Neural cell (in vitro differentiated cells): ENCODE results near the gene SLCO6A1. TPM values are rescaled to one million over a fixed set of nuclear protein-coding genes. Genes with fewer than 3 reads are reported as not detected.

ENCODE experiments used
- H2AFZ ChIP-seq: fragments of 200-600, 300-800 bp; sonication (generic), shearing (Covaris generic); 2 replicates; pipeline ENCODE4 v1.6.0; 2014; ENCODE audit warnings: low read depth, mild to moderate bottlenecking, antibody characterized with exemption, low read length, moderate library complexity
- H3F3A ChIP-seq: fragments of 200-600 bp; shearing (Covaris generic); 2 replicates; pipeline ENCODE4 v1.6.1; 2016; ENCODE audit warnings: mild to moderate bottlenecking, moderate library complexity, mixed read lengths, antibody characterized with exemption, low read length; ENCODE audit not compliant: insufficient read depth, poor library complexity, severe bottlenecking
- H3K27ac ChIP-seq: fragments of 200-600, 300-800 bp; sonication (generic), shearing (Covaris generic); 2 replicates; pipeline ENCODE4 v1.5.1; 2014; ENCODE audit warnings: mild to moderate bottlenecking, low read length, moderate library complexity
- H3K27me3 ChIP-seq: fragments of 300-800, 200-600 bp; sonication (generic), shearing (Covaris generic); 2 replicates; pipeline ENCODE4 v1.6.0; 2014; ENCODE audit warnings: mild to moderate bottlenecking, low read depth, low read length, moderate library complexity; ENCODE audit not compliant: insufficient read depth
- H3K36me3 ChIP-seq: fragments of 300-800, 200-600 bp; sonication (generic), shearing (Covaris generic); 2 replicates; pipeline ENCODE4 v1.5.1; 2014; ENCODE audit warnings: mild to moderate bottlenecking, antibody characterized with exemption, low read length, moderate library complexity; ENCODE audit not compliant: insufficient read depth
- H3K4me2 ChIP-seq: fragments of 300-800, 200-600 bp; sonication (generic), shearing (Covaris generic); 2 replicates; pipeline ENCODE4 v1.6.0; 2014; ENCODE audit warnings: mild to moderate bottlenecking, low read length
- H3K4me3 ChIP-seq: fragments of 300-800, 200-600 bp; sonication (generic), shearing (Covaris generic); 2 replicates; pipeline ENCODE4 v1.5.1; 2014; ENCODE audit warnings: mild to moderate bottlenecking, low read length, moderate library complexity
- H3K79me2 ChIP-seq: fragments of 200-600 bp; shearing (Covaris generic); replicated peaks from 2 replicates; pipeline ENCODE4 v1.6.0; 2014; ENCODE audit warnings: mild to moderate bottlenecking, low read length, moderate library complexity; ENCODE audit not compliant: insufficient read depth
- H3K9ac ChIP-seq: fragments of 300-800, 200-600 bp; sonication (generic), shearing (Covaris generic); 2 replicates; pipeline ENCODE4 v1.6.1; 2016; ENCODE audit warnings: mild to moderate bottlenecking, low read length, mixed read lengths
- H3K9me2 ChIP-seq: fragments of 200-600 bp; shearing (Covaris generic); 2 replicates; pipeline ENCODE4 v1.6.1; 2016; ENCODE audit warnings: mild to moderate bottlenecking, low read length, mixed read lengths; ENCODE audit not compliant: insufficient read depth
- H3K9me3 ChIP-seq: fragments of 200-600, 300-800 bp; sonication (generic), shearing (Covaris generic); 2 replicates; pipeline ENCODE4 v1.6.1; 2016; ENCODE audit warnings: mild to moderate bottlenecking, mixed run types, low read length, moderate library complexity, mixed read lengths
- H4K20me1 ChIP-seq: fragments of 200-600 bp; shearing (Covaris generic); 2 replicates; pipeline ENCODE4 v1.6.1; 2016; ENCODE audit warnings: mild to moderate bottlenecking, mixed run types; ENCODE audit not compliant: insufficient read depth
- EP300 ChIP-seq: fragments of 450-650 bp; conservative IDR thresholded peaks from 2 replicates; pipeline ENCODE4 v1.6.1; 2014; ENCODE audit warnings: antibody characterized with exemption, mild to moderate bottlenecking, moderate library complexity; ENCODE audit not compliant: poor library complexity, severe bottlenecking
- EZH2 ChIP-seq: fragments of 200-600, 300-800 bp; shearing (Covaris generic), sonication (generic); IDR thresholded peaks from 2 replicates; pipeline ENCODE4 v1.6.1; 2014; ENCODE audit warnings: antibody characterized with exemption, low read length, borderline replicate concordance, mild to moderate bottlenecking; ENCODE audit not compliant: insufficient read depth, poor library complexity, severe bottlenecking
- MXI1 ChIP-seq: fragments of 450-650 bp; conservative IDR thresholded peaks from 2 replicates; pipeline ENCODE4 v1.6.1; 2014; ENCODE audit warnings: antibody characterized with exemption, mild to moderate bottlenecking; ENCODE audit not compliant: poor library complexity, severe bottlenecking
- POLR2AphosphoS5 ChIP-seq: IDR thresholded peaks from 2 replicates; pipeline ENCODE4 v1.6.1; 2012
- RAD21 ChIP-seq: fragments of 450-650 bp; conservative IDR thresholded peaks from 2 replicates; pipeline ENCODE4 v1.6.1; 2014; ENCODE audit warnings: antibody characterized with exemption, mild to moderate bottlenecking, moderate library complexity
- SMC3 ChIP-seq: fragments of 450-650 bp; conservative IDR thresholded peaks from 2 replicates; pipeline ENCODE4 v1.6.1; 2014; ENCODE audit warnings: antibody characterized with exemption, mild to moderate bottlenecking, moderate library complexity; ENCODE audit not compliant: poor library complexity
- TAF1 ChIP-seq: IDR thresholded peaks from 2 replicates; pipeline ENCODE4 v1.6.1; 2012; ENCODE audit warnings: low read depth
- polyA plus RNA-seq: library from polyadenylated mRNA; depleted of rRNA; stranded (reverse); fragments of >200 nt; gene quantifications from 2 replicates; pipeline ENCODE4 v1.2.3, GENCODE V29; 2014
- TF ChIP-seq, protein P1 (sequence below): fragments of 450-650 bp; IDR thresholded peaks from 2 replicates; pipeline ENCODE4 v1.5.1; 2014; ENCODE audit warnings: antibody characterized with exemption, mild to moderate bottlenecking, moderate library complexity; ENCODE audit not compliant: poor library complexity, severe bottlenecking
- TF ChIP-seq, protein P2 (sequence below): IDR thresholded peaks from 2 replicates; pipeline ENCODE4 v1.6.1; 2012; ENCODE audit warnings: borderline replicate concordance

The SLCO6A1 gene
- polyA plus RNA-seq, 1 donor from 2014 or later, result not detected

DNA sequence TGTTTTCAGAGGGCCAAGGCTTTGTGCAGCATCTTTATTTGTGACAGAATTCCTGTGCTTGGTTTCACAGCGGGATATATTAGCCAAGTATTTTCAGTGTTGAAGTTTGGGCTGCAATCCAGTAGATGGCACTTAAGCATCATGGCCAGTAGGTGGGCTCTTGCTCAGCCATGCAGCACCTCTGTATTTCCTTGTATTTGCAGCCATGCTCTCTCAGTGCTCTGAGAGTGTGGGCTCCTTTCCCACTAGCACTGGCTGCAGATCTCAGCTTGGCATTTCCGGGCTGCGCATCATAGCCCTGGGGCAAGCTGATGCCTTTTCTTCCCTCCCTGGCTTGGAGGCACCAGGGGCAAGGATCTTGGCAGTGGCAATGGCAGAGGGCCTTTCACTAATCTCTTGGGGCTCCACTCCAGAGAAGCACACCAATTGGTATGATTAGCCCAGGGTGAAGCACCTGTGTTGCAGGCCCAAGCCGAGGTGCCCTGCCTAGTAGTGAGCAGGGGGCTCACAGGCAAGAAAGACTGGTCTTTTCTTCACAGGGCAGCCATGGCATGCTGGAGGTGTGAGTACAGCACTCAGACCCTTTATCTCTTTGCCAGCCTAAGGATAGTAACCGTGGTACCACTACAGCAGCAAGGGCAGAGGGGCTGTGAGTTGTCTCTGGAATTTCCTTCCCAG, 48.3 kb downstream of the SLCO6A1 start:
- no peaks in the 10 kb centered on the region for H3K9me3 ChIP-seq
- no peak for TF ChIP-seq RAD21
- TF ChIP-seq, protein P1, sequence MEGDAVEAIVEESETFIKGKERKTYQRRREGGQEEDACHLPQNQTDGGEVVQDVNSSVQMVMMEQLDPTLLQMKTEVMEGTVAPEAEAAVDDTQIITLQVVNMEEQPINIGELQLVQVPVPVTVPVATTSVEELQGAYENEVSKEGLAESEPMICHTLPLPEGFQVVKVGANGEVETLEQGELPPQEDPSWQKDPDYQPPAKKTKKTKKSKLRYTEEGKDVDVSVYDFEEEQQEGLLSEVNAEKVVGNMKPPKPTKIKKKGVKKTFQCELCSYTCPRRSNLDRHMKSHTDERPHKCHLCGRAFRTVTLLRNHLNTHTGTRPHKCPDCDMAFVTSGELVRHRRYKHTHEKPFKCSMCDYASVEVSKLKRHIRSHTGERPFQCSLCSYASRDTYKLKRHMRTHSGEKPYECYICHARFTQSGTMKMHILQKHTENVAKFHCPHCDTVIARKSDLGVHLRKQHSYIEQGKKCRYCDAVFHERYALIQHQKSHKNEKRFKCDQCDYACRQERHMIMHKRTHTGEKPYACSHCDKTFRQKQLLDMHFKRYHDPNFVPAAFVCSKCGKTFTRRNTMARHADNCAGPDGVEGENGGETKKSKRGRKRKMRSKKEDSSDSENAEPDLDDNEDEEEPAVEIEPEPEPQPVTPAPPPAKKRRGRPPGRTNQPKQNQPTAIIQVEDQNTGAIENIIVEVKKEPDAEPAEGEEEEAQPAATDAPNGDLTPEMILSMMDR, result peak; percentile 20
- H3K4me2 ChIP-seq, result no peak overlapping the region
- no peak overlapping the region for H3K9ac ChIP-seq
- H3K27me3 ChIP-seq, result no peaks in the 10 kb centered on the region
- no peaks in the 10 kb centered on the region for H3K36me3 ChIP-seq
- no peaks in the 10 kb centered on the region for H4K20me1 ChIP-seq
- H3K27ac ChIP-seq, result no peak overlapping the region
- H3K79me2 ChIP-seq, result no peaks in the 10 kb centered on the region
- no peaks in the 10 kb centered on the region for H3F3A ChIP-seq
- H3K4me3 ChIP-seq, result no peak overlapping the region
- H3K9me2 ChIP-seq, result no peaks in the 10 kb centered on the region
- H2AFZ ChIP-seq, result no peak overlapping the region

DNA sequence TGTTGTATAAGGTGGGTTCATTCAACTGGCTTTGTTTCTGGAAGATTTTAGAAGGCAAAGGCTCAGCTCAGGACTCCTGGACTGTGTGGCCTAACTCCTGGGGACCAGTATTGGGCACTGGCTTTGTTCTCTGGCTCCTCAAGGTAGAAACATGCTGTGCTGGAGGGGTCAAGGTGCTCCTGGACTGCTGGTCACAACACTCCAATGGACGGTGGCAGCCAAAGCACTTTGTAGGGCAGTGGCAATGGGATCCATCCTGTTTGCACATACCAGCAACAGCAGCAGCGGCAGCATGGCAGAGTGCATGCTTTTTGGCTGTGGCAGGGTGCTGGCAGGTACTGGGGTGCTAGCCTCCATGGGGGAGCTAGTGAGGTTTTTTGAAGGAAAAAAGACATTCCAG, 65.3 kb downstream of the SLCO6A1 start:
- Histone ChIP-seq H3K79me2 (no peaks in the 10 kb centered on the region), H3K27ac (no peak overlapping the region), H4K20me1 (no peaks in the 10 kb centered on the region), H3K36me3 (no peaks in the 10 kb centered on the region), H3K9me3 (no peaks in the 10 kb centered on the region), H3K4me2 (no peak overlapping the region), H3K9me2 (no peaks in the 10 kb centered on the region), H3K27me3 (no peaks in the 10 kb centered on the region), H3K9ac (no peak overlapping the region), H3F3A (no peaks in the 10 kb centered on the region), H2AFZ (no peak overlapping the region), H3K4me3 (no peak overlapping the region)
- TF ChIP-seq POLR2AphosphoS5, result no peak
- TF ChIP-seq EZH2, result no peak
- no peak for TF ChIP-seq SMC3
- TF ChIP-seq TAF1, result no peak
- no peak for TF ChIP-seq RAD21
- TF ChIP-seq, protein P2, sequence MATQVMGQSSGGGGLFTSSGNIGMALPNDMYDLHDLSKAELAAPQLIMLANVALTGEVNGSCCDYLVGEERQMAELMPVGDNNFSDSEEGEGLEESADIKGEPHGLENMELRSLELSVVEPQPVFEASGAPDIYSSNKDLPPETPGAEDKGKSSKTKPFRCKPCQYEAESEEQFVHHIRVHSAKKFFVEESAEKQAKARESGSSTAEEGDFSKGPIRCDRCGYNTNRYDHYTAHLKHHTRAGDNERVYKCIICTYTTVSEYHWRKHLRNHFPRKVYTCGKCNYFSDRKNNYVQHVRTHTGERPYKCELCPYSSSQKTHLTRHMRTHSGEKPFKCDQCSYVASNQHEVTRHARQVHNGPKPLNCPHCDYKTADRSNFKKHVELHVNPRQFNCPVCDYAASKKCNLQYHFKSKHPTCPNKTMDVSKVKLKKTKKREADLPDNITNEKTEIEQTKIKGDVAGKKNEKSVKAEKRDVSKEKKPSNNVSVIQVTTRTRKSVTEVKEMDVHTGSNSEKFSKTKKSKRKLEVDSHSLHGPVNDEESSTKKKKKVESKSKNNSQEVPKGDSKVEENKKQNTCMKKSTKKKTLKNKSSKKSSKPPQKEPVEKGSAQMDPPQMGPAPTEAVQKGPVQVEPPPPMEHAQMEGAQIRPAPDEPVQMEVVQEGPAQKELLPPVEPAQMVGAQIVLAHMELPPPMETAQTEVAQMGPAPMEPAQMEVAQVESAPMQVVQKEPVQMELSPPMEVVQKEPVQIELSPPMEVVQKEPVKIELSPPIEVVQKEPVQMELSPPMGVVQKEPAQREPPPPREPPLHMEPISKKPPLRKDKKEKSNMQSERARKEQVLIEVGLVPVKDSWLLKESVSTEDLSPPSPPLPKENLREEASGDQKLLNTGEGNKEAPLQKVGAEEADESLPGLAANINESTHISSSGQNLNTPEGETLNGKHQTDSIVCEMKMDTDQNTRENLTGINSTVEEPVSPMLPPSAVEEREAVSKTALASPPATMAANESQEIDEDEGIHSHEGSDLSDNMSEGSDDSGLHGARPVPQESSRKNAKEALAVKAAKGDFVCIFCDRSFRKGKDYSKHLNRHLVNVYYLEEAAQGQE, result no peak
- no peak for TF ChIP-seq MXI1
- TF ChIP-seq EP300, result no peak

DNA sequence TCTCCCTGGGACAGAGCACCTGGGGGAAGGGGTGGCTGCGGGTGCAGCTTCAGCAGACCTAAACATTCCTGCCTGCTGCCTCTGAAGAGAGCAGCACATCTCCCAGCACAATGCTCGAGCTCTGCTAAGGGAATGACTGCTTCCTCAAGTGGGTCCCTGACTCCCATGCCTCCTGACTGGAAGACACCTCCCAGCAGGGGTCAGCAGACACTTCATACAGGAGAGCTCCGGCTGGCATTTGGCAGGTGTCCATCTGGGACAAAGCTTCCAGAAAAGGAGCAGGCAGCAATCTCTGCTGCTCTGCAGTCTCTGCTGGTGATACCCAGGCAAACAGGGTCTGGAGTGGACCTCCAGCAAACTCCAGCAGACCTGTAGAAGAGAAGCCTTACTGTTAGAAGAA, 77.2 kb downstream of the SLCO6A1 start:
- no peaks in the 10 kb centered on the region for H3K9me2 ChIP-seq
- no peaks in the 10 kb centered on the region for H3F3A ChIP-seq
- no peaks in the 10 kb centered on the region for H3K9me3 ChIP-seq
- no peaks in the 10 kb centered on the region for H3K27me3 ChIP-seq
- H3K79me2 ChIP-seq, result no peaks in the 10 kb centered on the region
- TF ChIP-seq, protein P2, result no peak
- TF ChIP-seq, protein P1, result no peak
- TF ChIP-seq EP300, result no peak
- TF ChIP-seq SMC3, result no peak
- no peak for TF ChIP-seq POLR2AphosphoS5
- TF ChIP-seq EZH2, result no peak
- TF ChIP-seq MXI1, result no peak
- TF ChIP-seq RAD21, result no peak
- TF ChIP-seq TAF1, result no peak
- no peaks in the 10 kb centered on the region for H3K36me3 ChIP-seq
- no peak overlapping the region for H3K4me3 ChIP-seq
- H3K27ac ChIP-seq, result no peak overlapping the region
- no peak overlapping the region for H2AFZ ChIP-seq
- no peak overlapping the region for H3K4me2 ChIP-seq
- no peak overlapping the region for H3K9ac ChIP-seq
- no peaks in the 10 kb centered on the region for H4K20me1 ChIP-seq
